ENCODE data around the gene ITGB6.

GRCh38 chr2:160139991-160140390, 60.1 kb downstream of the ITGB6 start:
- TF ChIP-seq USF1 (IDR thresholded peaks at IDR 0.05) (no peak), EP300 (IDR thresholded peaks at IDR 0.05; ENCODE audit: borderline replicate concordance) (no peak), ZBTB7A (IDR thresholded peaks at IDR 0.05; ENCODE audit: low read depth) (no peak)
